ENCODE results near the gene PLD5.
"Not testable (repeated sequence)": the region's sequence is repeated elsewhere in the genome, so short reads cannot be mapped to it uniquely, and the experiment has no call there.

GRCh38 chr1:242278406-242278805, 246.1 kb downstream of the PLD5 start:
- TF ChIP-seq POLR2A, CTCF, POLR2AphosphoS5 (IDR thresholded peaks at IDR 0.05): not testable (repeated sequence)
